Activated CD4-positive, alpha-beta T cell treated with anti-CD3 and anti-CD28 coated beads, Interleukin-2, amount 50 U/mL, for 24 hours (primary cell): ENCODE measurements around the gene PROSER2.

ENCODE experiments used
- DNase-seq, 2 donors: peaks; one replicate each; pipeline ENCODE4 v3.0.0-alpha.2; 2020; ENCODE audit warnings: low read depth in 1 of 2, low spot score in 1 of 2

PROSER2 gene

GRCh38 chr10:11902646-11903045, 79.5 kb downstream of the PROSER2 start:
- no peak for DNase-seq

GRCh38 chr10:11906714-11907113, 83.6 kb downstream of the PROSER2 start:
- DNase-seq, result no peak

GRCh38 chr10:11907914-11908313, 84.8 kb downstream of the PROSER2 start:
- no peak for DNase-seq

GRCh38 chr10:11908536-11908935, 85.4 kb downstream of the PROSER2 start:
- no peak for DNase-seq

GRCh38 chr10:11908991-11909390, 85.8 kb downstream of the PROSER2 start:
- DNase-seq, result no peak

GRCh38 chr10:11909618-11910017, 86.5 kb downstream of the PROSER2 start:
- DNase-seq, result no peak

- no peak for DNase-seq
Measured at GRCh38 chr10:11910102-11910501, 86.9 kb downstream of the PROSER2 start.

- no peak for DNase-seq
Measured at GRCh38 chr10:11913079-11913641, 90.0 kb downstream of the PROSER2 start.

- no peak for DNase-seq
Measured at GRCh38 chr10:11918384-11918783, 95.2 kb downstream of the PROSER2 start.

- no peak for DNase-seq
Measured at GRCh38 chr10:11919271-11919670, 96.1 kb downstream of the PROSER2 start.
